ENCODE results near the gene GCM1.

Gene GCM1

DNA sequence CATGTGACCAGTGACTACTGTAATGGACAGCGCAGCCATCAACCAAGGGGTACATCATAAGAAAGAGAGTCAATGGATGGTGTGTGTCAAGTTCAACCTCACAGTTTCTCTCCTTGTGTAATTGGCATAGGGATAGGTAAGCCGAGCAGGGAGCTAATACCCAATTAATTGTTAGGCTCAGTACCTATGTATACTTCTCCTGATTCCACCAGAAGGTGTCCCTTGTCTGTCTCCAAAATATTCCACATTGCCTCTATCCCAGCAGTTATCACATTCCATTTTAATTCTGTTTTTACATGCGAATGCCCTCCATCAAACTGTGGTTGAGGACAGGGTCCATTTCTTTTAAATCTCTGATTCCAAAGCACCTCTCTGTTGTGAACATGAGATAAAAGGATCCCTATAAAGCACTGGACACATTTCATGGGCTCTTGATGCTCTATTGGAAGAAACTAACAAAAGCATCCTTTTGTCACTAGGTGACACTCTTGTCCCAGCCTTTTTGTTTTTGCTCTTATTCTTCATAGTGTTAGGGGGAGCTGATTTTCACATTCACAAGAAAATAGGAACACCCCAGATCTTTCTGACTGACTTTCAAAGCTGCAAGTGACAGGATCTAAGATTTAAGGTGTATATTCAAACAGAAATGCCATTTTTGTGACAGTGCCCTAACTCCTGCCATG, 44.5 kb downstream of the GCM1 start:
- no peak for DNase-seq

DNA sequence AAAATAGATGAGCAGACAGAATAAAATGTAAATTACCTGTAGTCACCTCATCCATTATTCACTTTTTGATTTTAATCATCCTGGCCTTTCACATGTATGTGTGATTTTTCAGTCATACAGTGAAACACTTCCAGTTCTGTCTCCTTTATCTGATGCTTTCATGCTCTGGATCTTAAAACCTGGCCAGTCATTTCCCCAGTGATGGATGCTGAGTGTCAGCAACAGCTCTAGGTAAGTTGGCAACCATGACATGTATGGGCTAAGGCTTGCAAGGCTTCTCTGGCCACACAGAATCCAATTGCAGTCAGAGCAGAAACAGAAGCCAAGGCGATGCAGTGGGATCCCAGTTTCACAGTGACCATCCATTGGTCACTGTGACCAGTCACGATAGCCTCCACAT, 47.6 kb downstream of the GCM1 start:
- DNase-seq, result no peak

DNA sequence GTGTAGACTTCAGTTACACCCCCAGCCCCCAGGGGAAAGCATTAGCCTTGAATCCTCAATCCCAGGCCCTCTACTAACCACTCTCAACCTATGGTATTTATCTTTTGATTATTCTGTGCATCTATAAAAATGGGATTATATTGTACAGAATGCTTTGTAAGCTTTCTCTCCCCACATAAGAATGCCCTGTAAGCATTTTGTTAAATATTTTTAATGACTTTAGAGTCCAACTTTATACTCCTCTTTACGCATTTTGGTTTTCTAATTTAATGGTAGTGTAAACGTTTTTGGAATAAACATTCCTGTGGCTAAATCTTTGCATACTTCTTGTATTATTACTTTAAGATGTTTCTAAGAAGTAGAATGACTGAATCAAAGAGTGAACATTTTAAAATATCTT, 48.1 kb downstream of the GCM1 start:
- no peak for DNase-seq

DNA sequence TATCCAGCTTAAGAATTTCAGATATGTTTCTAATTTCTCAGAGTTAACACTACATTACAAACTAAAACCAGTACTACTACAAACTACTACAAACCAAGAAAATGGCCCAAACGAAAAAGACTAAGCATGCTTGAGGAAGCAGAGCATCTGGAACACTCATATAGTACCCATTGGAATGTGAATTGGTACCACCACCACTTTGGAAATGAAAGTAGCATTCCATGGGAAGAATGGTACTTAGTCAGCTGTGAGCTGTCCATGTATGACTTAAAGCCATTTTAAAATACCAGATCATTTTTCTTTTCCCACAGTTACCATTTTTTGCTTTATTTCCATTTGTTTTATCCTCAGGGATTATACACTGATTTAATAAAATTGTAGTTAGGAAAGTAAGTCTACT, 52.9 kb downstream of the GCM1 start:
- DNase-seq, result no peak

DNA sequence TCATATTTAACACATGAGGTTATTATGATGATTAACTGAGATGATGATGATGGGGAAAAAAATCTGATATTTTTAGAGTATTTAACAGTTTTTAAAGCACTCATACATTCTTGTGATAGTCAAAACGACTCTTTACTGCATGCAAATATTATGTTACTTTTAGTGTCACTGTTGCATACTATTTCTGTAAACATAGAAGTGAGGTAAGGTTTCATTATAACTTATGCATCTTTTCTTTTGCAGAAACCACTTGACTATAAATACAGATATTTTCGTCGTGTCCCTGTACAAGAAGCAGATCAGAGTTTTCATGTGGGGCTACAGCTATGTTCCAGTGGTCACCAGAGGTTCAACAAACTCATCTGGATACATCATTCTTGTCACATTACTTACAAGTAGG, 53.4 kb downstream of the GCM1 start:
- DNase-seq, result no peak

DNA sequence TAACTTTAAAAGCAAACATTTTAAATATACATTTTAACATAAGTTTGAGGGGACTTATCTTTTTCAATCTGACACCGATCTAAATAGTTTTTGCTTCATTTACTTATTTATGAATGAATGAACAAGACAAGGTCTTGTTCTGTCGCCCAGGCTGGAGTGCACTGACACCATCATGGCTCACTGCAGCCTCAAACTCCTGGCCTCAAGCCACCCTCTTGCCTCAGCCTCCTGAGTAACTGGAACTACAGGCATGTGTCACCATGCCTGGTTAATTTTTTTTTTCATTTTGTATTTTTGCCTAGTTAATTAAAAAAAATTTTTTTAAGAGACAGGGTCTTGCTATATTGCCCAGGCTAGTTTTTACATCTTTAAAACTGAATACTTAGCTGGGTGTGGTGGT, 58.1 kb downstream of the GCM1 start:
- no peak for DNase-seq

DNA sequence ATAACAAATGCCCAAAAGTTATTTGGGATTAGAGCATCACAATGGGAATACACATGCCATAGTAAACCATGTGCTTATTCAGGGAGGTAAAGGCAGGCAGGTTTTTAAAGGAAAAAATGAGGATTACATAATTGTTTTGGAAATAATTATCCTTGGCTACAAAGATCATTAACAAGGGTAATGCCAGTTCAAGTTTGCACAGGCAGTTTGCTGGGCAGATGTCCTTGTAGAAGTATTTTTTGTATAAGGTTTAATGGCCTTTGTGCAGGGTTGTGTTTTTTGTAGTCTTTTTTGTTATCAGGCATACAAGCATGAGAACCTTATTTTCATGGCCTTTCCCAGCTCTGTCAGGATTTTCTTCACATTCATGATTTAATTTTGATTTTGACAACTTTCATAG, 58.7 kb downstream of the GCM1 start:
- no peak for DNase-seq

DNA sequence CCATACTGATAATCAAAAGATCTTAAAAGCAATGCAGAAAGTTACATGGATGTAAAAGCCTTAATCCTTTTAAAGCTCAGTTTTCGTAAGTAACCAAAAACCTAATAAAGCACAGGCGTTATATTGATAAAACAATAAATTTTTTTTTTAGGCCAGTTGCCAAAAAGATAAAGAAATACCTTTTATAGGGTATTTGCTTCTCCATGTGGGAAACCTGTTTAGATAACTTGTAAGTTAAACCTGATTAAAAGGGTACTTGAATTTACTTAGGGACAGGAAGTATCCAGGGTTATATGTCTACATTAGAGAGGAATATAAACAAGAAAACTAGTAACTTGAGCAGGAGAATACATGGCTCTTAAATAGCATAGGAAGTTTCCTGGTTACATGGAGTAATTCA, 62.3 kb downstream of the GCM1 start:
- no peak for DNase-seq

DNA sequence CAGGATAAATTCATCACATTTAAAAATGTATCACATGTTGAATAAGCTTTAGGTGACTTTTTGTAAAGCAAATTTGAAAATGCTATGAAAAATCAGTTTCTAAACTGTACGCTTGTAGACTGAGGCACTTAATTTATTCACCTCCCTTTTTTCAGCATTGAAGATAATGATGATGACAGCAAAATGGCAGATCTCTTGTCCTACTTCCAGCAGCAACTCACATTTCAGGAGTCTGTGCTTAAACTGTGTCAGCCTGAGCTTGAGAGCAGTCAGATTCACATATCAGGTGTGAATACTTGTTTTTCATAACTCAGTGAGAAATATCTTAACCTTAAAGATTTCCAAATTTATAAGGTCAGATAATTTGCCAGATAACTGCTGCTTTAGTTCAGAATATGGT, 67.8 kb downstream of the GCM1 start:
- no peak for DNase-seq
